Right ventricle myocardium superior (tissue), 1 donor: ENCODE measurements around the gene NNT. TPM values are rescaled to one million over a fixed set of nuclear protein-coding genes. Genes with fewer than 3 reads are reported as not detected.
"Not testable (repeated sequence)": the region's sequence is repeated elsewhere in the genome, so short reads cannot be mapped to it uniquely, and the experiment has no call there.

Source experiments
- ATAC-seq: fragments of 200-7000 bp; cut with Tn5 transposase; one replicate; pipeline ENCODE4 v1.9.1; 2020; ENCODE audit warnings: mild to moderate bottlenecking; ENCODE audit not compliant: poor library complexity
- DNase-seq: peaks from one replicate; pipeline ENCODE4 v3.0.0-alpha.2; 2020
- intact Hi-C: fragments of 100-400 bp; cut with DNase I; formaldehyde crosslinking; loops from one replicate; pipeline ENCODE4 v1.11.2; 2022
- total RNA-seq: library from RNA; stranded (reverse); fragmentation: NEBNext Ultra II Directional; extraction: Animal tissue kit (Norgen Biotek cat#: 25700); gene quantifications from one replicate; pipeline ENCODE4 v1.2.1, GENCODE V29; 2021
- donor health status: DM: no; HTN: yes; CAD: no; lungs with severe emphysema.

The NNT gene
- total RNA-seq, 1 donor from 2014 or later: 573 TPM

- DNase-seq (no peak), ATAC-seq (peak; percentile 28)
- intact Hi-C loops: no loop called here
Measured at GRCh38 chr5:43646992-43647391, 44.0 kb downstream of the NNT start.

GRCh38 chr5:43647789-43648188 lies 44.8 kb downstream of the NNT start:
- ATAC-seq: no peak

GRCh38 chr5:43648499-43649124 lies 45.6 kb downstream of the NNT start:
- peak; percentile 60 for DNase-seq
- ATAC-seq: peak; percentile 73
- intact Hi-C loops: no loop called here

More at GRCh38 chr5:43647789-43648188, 44.8 kb downstream of the NNT start:
- no peak for DNase-seq
- intact Hi-C loops: no loop called here

GRCh38 chr5:43649256-43649655 lies 46.3 kb downstream of the NNT start:
- intact Hi-C loops: no loop called here
- ATAC-seq (peak; percentile 23), DNase-seq (no peak)

GRCh38 chr5:43652537-43653302 lies 49.7 kb downstream of the NNT start:
- peak; percentile 63 for ATAC-seq
- intact Hi-C loops: no loop called here
- DNase-seq: no peak

GRCh38 chr5:43658509-43658908 lies 55.5 kb downstream of the NNT start:
- no peak for ATAC-seq
- no peak for DNase-seq
- intact Hi-C loops: no loop called here

GRCh38 chr5:43659075-43659474 lies 56.1 kb downstream of the NNT start:
- DNase-seq: no peak
- ATAC-seq: no peak
- intact Hi-C loops: no loop called here

- no peak for ATAC-seq
- DNase-seq: no peak
- intact Hi-C loops: no loop called here
Measured at GRCh38 chr5:43661102-43661501, 58.1 kb downstream of the NNT start.

GRCh38 chr5:43663916-43664315 lies 60.9 kb downstream of the NNT start:
- intact Hi-C loops: no loop called here
- DNase-seq: no peak
- ATAC-seq: peak; percentile 49

- intact Hi-C loops: no loop called here
- ATAC-seq (peak; percentile 18), DNase-seq (no peak)
Measured at GRCh38 chr5:43664501-43665040, 61.6 kb downstream of the NNT start.

GRCh38 chr5:43665749-43666148 lies 62.8 kb downstream of the NNT start:
- ATAC-seq, intact Hi-C loops, DNase-seq: not testable (repeated sequence)

- DNase-seq, ATAC-seq, intact Hi-C loops: not testable (repeated sequence)
Measured at GRCh38 chr5:43666728-43667127, 63.7 kb downstream of the NNT start.

- DNase-seq, intact Hi-C loops, ATAC-seq: not testable (repeated sequence)
Measured at GRCh38 chr5:43667379-43667778, 64.4 kb downstream of the NNT start.

- no peak for ATAC-seq
- intact Hi-C loops: no loop called here
- no peak for DNase-seq
Measured at GRCh38 chr5:43674536-43674935, 71.6 kb downstream of the NNT start.

- no peak for ATAC-seq
- intact Hi-C loops: no loop called here
- DNase-seq: no peak
Measured at GRCh38 chr5:43675357-43675756, 72.4 kb downstream of the NNT start.

- DNase-seq: no peak
- ATAC-seq: no peak
- intact Hi-C loops: no loop called here
Measured at GRCh38 chr5:43676083-43676840, 73.3 kb downstream of the NNT start.

- peak; percentile 43 for ATAC-seq
- no peak for DNase-seq
Measured at GRCh38 chr5:43677253-43677652, 74.3 kb downstream of the NNT start.

GRCh38 chr5:43679214-43679613 lies 76.2 kb downstream of the NNT start:
- DNase-seq (no peak), ATAC-seq (no peak)
- intact Hi-C loops: no loop called here

More at GRCh38 chr5:43677253-43677652, 74.3 kb downstream of the NNT start:
- intact Hi-C loops: no loop called here

GRCh38 chr5:43680286-43680685 lies 77.3 kb downstream of the NNT start:
- intact Hi-C loops: no loop called here

More at GRCh38 chr5:43680286-43680685, 77.3 kb downstream of the NNT start:
- ATAC-seq (no peak), DNase-seq (no peak)
